Left forelimb (tissue), 1 donor: ENCODE data around the gene TMEM156.
"Not testable (repeated sequence)": the region's sequence is repeated elsewhere in the genome, so short reads cannot be mapped to it uniquely, and the experiment has no call there.

ENCODE experiments used
- DNase-seq: peaks from one replicate; pipeline ENCODE4 v3.0.0-alpha.2; 2018; ENCODE audit warnings: low spot score

TMEM156 gene

GRCh38 chr4:38989487-38989886, 42.7 kb downstream of the TMEM156 start:
- DNase-seq, result no peak

DNA sequence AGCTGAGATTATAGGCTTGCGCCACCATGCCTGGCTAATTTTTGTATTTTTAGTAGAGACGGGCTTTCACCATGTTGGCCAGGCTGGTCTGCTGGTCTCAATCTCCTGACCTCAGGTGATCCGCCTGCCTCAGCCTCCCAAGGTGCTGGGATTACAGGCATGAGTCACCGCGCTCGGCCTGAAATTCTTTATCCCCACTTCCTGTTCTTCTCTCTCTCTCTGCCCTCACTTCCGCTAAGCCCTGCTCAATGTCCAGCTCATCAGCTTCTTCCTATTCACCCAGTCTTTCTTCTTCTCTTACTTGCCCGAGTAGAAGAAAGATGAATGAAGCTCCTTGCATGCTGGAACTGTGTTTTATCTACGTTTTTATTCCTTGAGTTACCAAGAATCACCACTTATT, 43.9 kb downstream of the TMEM156 start:
- DNase-seq, result not testable (repeated sequence)

GRCh38 chr4:38987491-38987890, 44.7 kb downstream of the TMEM156 start:
- no peak for DNase-seq

GRCh38 chr4:38985410-38986100, 46.7 kb downstream of the TMEM156 start:
- DNase-seq, result no peak

DNA sequence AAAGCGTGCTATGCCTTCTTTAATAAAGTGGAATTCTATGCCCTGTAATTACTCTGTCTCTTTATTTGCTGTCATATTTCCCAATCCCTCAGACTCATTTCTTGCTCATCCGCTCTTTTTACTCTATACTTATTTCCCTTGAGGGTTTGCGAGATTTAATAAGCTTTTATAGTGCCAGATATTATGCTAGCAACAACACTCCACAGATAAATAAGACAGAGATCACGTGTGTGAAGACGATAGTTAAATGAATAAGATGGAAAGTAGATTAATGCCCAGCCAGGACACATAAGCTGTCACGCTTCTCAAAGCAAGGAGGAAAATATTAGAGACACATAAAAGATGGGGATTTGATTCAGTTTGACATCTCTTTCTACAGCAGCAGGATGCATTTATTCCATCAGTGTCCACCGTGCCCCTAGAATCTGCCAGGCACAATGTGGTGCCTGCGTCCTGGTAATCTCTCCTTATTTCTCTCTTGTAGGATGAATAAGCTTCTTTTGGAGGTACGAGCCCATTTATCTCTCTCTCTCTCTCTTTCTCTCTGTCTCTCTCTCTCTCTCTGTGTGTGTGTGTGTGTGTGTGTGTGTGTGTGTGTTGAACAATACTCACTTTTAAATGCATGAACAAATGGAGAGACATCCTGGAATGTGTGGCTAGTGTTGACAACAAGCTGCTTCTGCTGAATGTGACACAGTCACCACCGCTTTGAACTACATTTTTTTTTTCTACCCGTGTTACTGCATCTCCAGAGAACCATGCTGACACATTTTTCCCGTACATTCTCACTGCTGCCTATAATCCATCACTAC, 48.2 kb downstream of the TMEM156 start:
- DNase-seq, result no peak

DNA sequence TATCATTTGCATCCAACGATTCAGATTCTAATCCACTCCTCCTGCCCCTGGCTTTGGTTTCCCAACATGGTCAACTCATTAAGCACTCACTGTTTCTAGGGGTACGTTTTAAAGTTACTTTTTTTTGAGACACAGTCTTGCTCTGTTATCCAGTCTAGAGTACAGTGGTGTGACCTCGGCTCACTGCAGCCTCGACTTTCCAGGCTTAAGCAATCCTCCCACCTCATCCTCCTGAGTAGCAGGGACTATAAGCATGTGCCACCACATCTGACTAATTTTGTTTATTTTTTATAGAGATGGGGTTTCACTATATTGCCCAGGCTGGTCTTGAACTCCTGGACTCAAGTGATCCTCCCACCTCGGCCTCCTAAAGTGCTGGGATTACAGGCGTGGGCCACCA, 48.9 kb downstream of the TMEM156 start:
- no peak for DNase-seq

- DNase-seq, result no peak
Measured at GRCh38 chr4:38982361-38983095, 49.7 kb downstream of the TMEM156 start.

DNA sequence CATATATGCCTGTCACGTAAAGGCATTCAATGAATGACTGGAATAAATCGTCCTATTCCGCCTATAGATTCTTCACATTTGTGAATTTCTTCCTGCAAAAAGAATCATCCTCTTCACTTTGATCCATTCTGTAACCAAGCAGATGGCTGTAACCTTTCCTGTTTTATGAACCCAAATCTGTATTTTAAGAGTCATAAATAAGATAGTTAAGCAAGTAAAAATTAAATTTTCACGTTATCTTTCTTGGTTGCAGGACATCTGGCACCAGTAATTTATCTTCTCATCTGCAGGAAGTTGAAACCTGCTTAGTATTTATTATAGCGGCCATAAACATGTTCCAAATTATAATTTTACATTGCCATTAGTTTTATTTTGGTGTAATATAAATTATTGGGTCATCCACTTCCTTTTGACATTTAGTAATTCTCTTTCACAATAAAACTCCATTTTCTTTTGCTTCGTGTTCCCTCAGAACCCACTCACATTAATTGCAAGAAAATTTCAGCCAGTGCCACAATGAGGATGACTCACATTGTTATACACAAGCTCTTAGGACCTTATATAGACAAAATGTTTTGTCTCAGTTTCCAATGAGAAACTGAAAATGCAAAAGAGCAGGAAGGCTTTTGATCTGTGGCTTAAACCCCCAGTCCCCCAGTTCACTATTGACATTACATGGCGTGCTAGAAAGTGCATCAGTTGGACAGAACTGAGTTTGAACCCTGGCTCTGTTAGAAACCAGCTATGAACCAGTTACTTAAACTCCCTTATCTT, 51.1 kb downstream of the TMEM156 start:
- no peak for DNase-seq

DNA sequence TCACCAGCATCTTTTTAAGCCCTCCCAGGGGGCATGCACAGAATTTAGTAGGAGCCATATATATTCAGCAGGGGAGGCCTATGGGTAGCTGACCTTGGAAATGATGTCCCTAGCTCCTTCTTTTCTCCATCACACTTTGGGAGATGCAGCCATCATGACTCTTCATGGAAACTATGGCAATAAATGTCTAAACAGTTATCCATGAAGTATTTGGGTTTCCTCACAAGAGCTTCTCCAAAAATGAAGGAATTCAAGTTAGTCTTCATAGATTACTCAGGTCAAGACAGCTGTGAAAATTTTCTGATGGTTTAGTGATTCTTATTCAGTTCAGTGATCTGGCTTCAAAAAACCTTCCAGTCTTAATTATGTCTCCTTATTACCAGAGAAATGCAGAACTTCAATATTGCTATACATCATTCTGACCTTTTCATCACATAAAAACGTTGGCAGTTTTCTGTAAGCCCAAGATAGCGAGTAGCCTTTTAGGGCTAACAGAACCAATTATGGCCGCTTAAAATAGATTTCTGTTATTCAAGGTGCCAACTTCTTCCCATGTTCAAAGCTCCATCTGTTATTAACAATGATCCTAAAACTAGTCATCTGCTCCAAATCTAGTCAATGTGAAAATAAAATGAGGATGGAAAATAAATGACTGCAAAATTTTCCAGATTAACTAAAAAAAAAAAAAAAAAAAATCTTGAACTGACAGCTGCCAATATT, 52.5 kb downstream of the TMEM156 start:
- no peak for DNase-seq

DNA sequence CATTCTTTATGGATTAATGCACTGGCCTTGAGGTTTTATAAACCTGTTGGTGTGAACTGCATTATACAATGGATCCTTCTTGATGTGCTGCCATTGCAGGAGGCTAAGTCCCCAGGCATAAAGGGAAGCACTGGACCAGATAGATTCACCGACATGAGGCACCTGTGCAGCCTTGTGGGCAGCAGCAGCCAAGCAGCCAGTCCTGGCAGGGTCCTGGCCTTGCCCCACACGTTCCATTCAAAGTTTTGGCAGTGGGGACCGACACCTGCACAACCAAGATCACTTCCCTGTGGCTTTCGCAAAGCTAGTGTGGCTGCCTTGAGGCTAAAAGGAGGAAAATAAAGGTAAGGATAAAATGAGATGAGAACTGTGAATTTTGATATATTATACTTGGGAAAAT, 53.1 kb downstream of the TMEM156 start:
- no peak for DNase-seq

GRCh38 chr4:38976308-38976707, 55.9 kb downstream of the TMEM156 start:
- DNase-seq, result no peak

GRCh38 chr4:38968668-38969067, 63.5 kb downstream of the TMEM156 start:
- DNase-seq, result no peak

DNA sequence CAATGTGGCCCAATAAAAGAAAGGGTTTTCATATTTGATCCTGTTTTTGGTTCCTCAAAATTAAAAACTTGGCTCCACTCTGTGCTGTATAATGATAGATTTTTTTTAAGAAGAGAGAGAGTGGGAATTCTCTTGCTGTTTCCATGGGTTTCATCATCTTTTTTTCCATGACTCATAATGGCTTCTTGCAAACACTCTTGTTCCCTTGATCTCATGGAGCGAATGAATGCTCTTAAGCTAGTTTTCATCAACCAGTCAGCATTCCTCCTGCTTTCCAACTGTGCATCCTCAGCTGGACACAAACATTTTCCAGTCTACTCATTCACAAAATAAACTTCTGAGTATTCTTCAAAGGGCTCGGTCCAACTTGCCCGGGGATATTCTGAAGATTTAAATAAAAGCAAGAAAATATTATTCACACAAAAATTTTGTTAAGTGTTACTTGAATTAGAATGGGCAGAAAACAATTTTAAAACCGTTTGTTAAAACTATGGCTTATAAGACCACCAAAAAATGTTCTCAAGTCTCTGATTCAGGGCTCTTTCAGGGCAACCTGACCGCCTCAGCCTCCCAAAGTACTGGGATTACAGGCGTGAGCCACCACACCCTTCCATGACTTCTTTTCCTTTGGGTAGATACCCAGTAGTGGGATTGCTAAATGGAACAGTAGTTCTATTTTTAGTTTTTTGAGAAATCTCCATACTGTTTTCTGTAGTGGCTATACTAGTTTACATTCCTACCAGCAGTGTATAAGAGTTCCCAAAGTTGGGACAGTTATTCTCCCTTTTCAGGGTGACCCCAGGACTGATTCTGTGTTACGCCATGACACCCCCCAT, 64.7 kb downstream of the TMEM156 start:
- no peak for DNase-seq

GRCh38 chr4:38965866-38966265, 66.3 kb downstream of the TMEM156 start:
- DNase-seq, result no peak

GRCh38 chr4:38964942-38965775, 67.0 kb downstream of the TMEM156 start:
- no peak for DNase-seq

DNA sequence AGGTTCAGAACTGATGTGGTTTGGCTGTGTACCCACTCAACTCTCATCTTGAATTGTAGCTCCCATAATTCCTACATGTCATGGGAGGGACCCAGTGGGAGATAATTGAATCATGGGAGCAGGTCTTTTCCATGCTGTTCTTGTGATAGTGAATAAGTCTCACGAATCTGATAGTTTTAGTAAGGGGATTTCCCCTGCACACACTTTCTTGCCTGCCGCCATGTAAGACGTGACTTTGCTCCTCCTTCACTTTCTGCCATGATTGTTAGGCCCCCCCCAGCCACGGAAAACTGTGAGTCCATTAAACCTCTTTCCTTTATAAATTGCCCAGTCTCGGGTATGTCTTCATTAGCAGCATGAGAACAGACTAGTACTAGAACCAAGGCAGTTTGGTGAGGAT, 73.0 kb downstream of the TMEM156 start:
- DNase-seq, result not testable (repeated sequence)

DNA sequence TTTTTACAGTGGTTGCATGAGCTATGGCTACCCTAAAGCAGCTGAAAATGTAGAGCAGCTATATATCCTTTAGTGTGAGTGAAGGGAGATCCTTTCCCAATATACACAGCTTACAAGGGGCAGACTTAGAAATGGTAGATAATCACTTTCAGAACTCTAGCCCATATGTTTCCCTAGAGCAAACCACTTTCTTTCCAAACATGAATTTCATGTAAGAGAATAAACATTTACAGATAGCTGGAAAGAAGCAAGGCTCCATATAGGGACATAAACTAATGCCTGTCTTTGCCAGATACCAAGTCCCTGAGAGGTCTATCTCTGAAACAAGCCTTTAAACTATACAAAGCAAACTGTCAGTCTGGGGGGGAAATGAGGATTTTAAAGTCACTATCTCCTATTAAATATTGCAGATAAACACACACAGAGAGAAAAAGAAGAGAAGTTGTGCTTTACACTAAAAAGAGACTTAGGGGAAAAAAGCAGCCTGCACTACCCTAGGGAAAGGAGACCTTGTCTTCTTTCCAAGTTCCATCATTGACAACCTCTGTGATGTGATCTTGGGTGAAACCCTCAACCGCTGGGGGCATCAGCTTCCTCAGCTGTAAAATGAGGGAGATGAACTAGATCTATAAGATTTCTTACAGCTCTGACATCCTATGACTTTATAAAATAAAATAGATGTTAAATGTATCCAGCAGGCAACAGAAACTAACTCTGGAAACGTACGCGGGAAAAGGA, 73.6 kb downstream of the TMEM156 start:
- no peak for DNase-seq

GRCh38 chr4:38957893-38958292, 74.3 kb downstream of the TMEM156 start:
- DNase-seq, result no peak

DNA sequence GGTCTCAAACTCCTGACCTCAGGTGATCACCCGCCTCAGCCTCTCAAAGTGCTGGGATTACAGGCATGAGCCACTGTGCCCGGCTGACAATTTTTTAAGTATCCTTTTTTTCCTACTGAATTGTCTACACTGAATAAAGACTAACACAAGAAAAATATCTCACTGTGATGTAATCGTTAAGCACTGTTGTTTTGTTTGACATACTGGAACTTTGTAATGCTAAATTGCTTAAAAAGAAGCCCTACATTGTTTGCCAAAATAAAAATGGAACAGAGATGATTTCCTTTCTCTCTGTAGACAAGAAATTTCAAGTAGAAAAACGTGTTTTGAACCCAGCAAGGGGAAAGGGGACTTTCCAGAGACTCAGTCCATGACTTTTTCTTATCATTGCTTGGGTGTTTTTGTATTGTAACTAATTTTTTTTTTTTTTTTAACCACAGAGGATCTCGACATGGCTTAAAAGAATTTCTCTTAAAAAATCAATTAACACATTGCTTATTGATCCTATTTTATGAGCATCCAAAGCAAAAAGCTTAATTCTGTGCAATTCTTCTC, 74.9 kb downstream of the TMEM156 start:
- no peak for DNase-seq
